ENCODE measurements around the gene SLC22A31.

SLC22A31 gene

GRCh38 chr16:89221604-89222003 is 21.3 kb upstream of the SLC22A31 start:
- Histone ChIP-seq H3F3A (ENCODE audit: insufficient read depth) (peaks cover 3% of the 10 kb centered on the region; the same call in 1 of the 2 replicates), H3K36me3 (ENCODE audit: low read length) (peaks cover 7% of the 10 kb centered on the region; the same call in 1 of the 2 replicates), H3K9me2 (replicated peaks; ENCODE audit: insufficient read depth, low read length) (no peaks in the 10 kb centered on the region), H3K4me2 (ENCODE audit: low read depth, low read length, poor library complexity, severe bottlenecking) (no peak overlapping the region), H4K20me1 (ENCODE audit: low read depth, low read length) (no peaks in the 10 kb centered on the region), H3K9me3 (ENCODE audit: insufficient read depth, low read length) (no peaks in the 10 kb centered on the region), H2AFZ (ENCODE audit: low read depth, low read length, severe bottlenecking) (no peak overlapping the region), H3K79me2 (ENCODE audit: insufficient read depth, low read length) (no peaks in the 10 kb centered on the region), H3K9ac (ENCODE audit: low read length) (no peak overlapping the region), H3K27me3 (ENCODE audit: low read length) (no peaks in the 10 kb centered on the region), H3K4me3 (ENCODE audit: insufficient read depth, low read length, poor library complexity, severe bottlenecking) (no peak overlapping the region), H3K27ac (ENCODE audit: low read depth, low read length) (no peak overlapping the region)
- TF ChIP-seq EZH2phosphoT487 (conservative IDR thresholded peaks at IDR 0.05; ENCODE audit: low read length) (no peak), CTCF (IDR thresholded peaks at IDR 0.05; ENCODE audit: insufficient read depth, low read length, poor library complexity, severe bottlenecking) (no peak)

GRCh38 chr16:89219365-89219764 is 19.0 kb upstream of the SLC22A31 start:
- TF ChIP-seq CTCF (IDR thresholded peaks at IDR 0.05; ENCODE audit: insufficient read depth, low read length, poor library complexity, severe bottlenecking) (no peak), EZH2phosphoT487 (conservative IDR thresholded peaks at IDR 0.05; ENCODE audit: low read length) (no peak)
- Histone ChIP-seq H3K9me2 (replicated peaks; ENCODE audit: insufficient read depth, low read length) (no peaks in the 10 kb centered on the region), H3K79me2 (ENCODE audit: insufficient read depth, low read length) (no peaks in the 10 kb centered on the region), H3K36me3 (ENCODE audit: low read length) (no peaks in the 10 kb centered on the region), H3K9me3 (ENCODE audit: insufficient read depth, low read length) (no peaks in the 10 kb centered on the region), H3K27me3 (ENCODE audit: low read length) (no peaks in the 10 kb centered on the region), H3K4me3 (ENCODE audit: insufficient read depth, low read length, poor library complexity, severe bottlenecking) (no peak overlapping the region), H3K27ac (ENCODE audit: low read depth, low read length) (no peak overlapping the region), H2AFZ (ENCODE audit: low read depth, low read length, severe bottlenecking) (no peak overlapping the region), H3F3A (ENCODE audit: insufficient read depth) (peaks cover 3% of the 10 kb centered on the region; the same call in 1 of the 2 replicates), H3K9ac (ENCODE audit: low read length) (no peak overlapping the region), H3K4me2 (ENCODE audit: low read depth, low read length, poor library complexity, severe bottlenecking) (no peak overlapping the region), H4K20me1 (ENCODE audit: low read depth, low read length) (no peaks in the 10 kb centered on the region)

GRCh38 chr16:89217388-89218191 is 17.3 kb upstream of the SLC22A31 start, which contains the start of gene ZNF778:
Gene ZNF778 (plus strand): TSS chr16:89217703. CDS start chr16:89221128, 3,425 bp downstream.
- H4K20me1 ChIP-seq (ENCODE audit: low read depth, low read length): no peaks in the 10 kb centered on the region
- peak within 1 kb of the TSS; percentile 77 for H3K4me2 ChIP-seq (ENCODE audit: low read depth, low read length, poor library complexity, severe bottlenecking)
- peaks cover 3% of the 10 kb centered on the region; the same call in 1 of the 2 replicates for H3F3A ChIP-seq (ENCODE audit: insufficient read depth)
- H3K9me2 ChIP-seq (replicated peaks; ENCODE audit: insufficient read depth, low read length): no peaks in the 10 kb centered on the region
- H3K79me2 ChIP-seq (ENCODE audit: insufficient read depth, low read length): no peaks in the 10 kb centered on the region
- H3K9ac ChIP-seq (ENCODE audit: low read length): peak within 1 kb of the TSS; percentile 70
- H3K27me3 ChIP-seq (ENCODE audit: low read length): no peaks in the 10 kb centered on the region
- no peaks in the 10 kb centered on the region for H3K9me3 ChIP-seq (ENCODE audit: insufficient read depth, low read length)
- H3K4me3 ChIP-seq (ENCODE audit: insufficient read depth, low read length, poor library complexity, severe bottlenecking): peak within 1 kb of the TSS; percentile 76
- peak within 1 kb of the TSS; percentile 51 for H3K27ac ChIP-seq (ENCODE audit: low read depth, low read length)
- no peak for TF ChIP-seq CTCF (IDR thresholded peaks at IDR 0.05; ENCODE audit: insufficient read depth, low read length, poor library complexity, severe bottlenecking)
- no peak for TF ChIP-seq EZH2phosphoT487 (conservative IDR thresholded peaks at IDR 0.05; ENCODE audit: low read length)
- no peaks in the 10 kb centered on the region for H3K36me3 ChIP-seq (ENCODE audit: low read length)
- peak within 1 kb of the TSS; percentile 78 for H2AFZ ChIP-seq (ENCODE audit: low read depth, low read length, severe bottlenecking)
